ENCODE data around the gene TRIM13. TPM values are rescaled to one million over a fixed set of nuclear protein-coding genes. Genes with fewer than 3 reads are reported as not detected.

Gene TRIM13
- total RNA-seq, 5 donors from 2014 or later (not counting 1 experiment from before 2014, with no cell fraction given) = 20.5 to 27.8 (median 23.4) TPM

DNA sequence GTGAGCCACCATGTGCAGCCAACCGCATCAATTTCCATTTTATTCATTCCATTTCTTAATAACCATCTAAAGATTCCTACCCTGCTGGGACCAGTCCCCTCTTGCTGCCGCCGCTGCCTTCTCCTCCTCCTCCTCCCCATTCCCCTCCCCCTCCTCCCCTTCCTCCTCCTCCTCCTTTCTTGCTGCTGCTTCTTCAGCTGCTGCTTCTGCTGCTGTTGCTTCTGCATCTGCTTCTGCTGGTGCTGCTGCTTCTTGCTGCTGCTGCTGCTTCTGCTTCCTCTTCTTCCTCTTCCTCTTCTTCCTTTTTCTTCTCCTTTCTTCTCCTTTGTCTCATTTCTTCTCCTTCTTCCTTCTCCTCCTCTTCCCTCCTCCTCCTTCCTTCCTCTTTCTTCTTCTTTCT, 40.7 kb upstream of the TRIM13 start:
- DNase-seq (no peak), ATAC-seq (replicated peaks in 1 of 4) (no peak)
- Mint-ChIP-seq H3K27me3 (peaks cover 8 to 10% of the 10 kb centered on the region in 2 donors), H3K9me3 (peaks cover 0 to 4% (median 4%) of the 10 kb centered on the region in 3 donors), H3K27ac (no peak overlapping the region), H3K4me1 (no peaks in the 10 kb centered on the region), H3K36me3 (peaks cover 14% of the 10 kb centered on the region), H3K4me3 (no peak overlapping the region)
- ChIA-PET CTCF (no interaction called here), POLR2A (no interaction called here)
- H3K4me3 ChIP-seq (ENCODE audit: control insufficient read depth in 1 of 2, extremely low read depth in 1 of 2, low read length in 1 of 2) = no peak overlapping the region
- peaks cover 2% of the 10 kb centered on the region for H3K9me3 ChIP-seq
- H3K27ac ChIP-seq (ENCODE audit: low read length) = no peak overlapping the region
- H3K36me3 ChIP-seq (ENCODE audit: control insufficient read depth in 2 of 2, extremely low read depth in 1 of 2, insufficient read depth in 1 of 2, low read length in 1 of 2) = no peaks in the 10 kb centered on the region
- H3K27me3 ChIP-seq (replicated peaks in 1 of 2; ENCODE audit: control insufficient read depth in 2 of 2, extremely low read depth in 1 of 2, insufficient read depth in 2 of 2, low read length in 1 of 2) = no peaks in the 10 kb centered on the region
- WGBS (ENCODE audit: insufficient coverage) = 100% methylated on average over 3 of the region's 3 CpGs
- H3K4me1 ChIP-seq (ENCODE audit: control insufficient read depth in 1 of 2, extremely low read depth in 1 of 2, insufficient read depth in 2 of 2, low read length in 2 of 2) = no peaks in the 10 kb centered on the region

DNA sequence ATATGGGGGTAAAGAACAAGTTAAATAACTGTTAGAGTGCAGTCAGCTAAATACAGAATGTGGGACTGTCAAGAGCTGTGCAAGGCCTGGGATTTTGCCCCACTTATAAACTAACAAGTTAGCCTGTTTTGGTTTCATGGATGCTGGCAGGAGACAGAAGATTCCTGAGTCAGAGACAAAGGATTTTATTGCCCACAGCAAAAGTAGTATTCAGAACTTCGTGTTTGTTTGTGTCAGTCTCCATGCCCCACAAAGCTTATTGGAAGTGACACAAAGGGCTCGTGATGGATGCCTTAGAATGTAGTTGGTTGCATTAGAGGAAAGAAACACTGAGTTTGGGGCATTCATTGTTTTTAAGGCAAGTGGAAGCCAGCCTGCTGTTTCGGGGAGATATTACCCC, 38.5 kb upstream of the TRIM13 start:
- Mint-ChIP-seq H3K27me3 (peaks cover 7 to 8% of the 10 kb centered on the region in 2 donors), H3K27ac (no peak overlapping the region), H3K36me3 (peaks cover 21% of the 10 kb centered on the region), H3K4me1 (no peaks in the 10 kb centered on the region), H3K4me3 (no peak overlapping the region), H3K9me3 (peaks cover 0 to 13% (median 12%) of the 10 kb centered on the region in 3 donors)
- ATAC-seq (replicated peaks in 1 of 4) = no peak
- Histone ChIP-seq H3K4me3 (ENCODE audit: control insufficient read depth in 1 of 2, extremely low read depth in 1 of 2, low read length in 1 of 2) (no peak overlapping the region), H3K27ac (ENCODE audit: low read length) (no peak overlapping the region), H3K4me1 (ENCODE audit: control insufficient read depth in 1 of 2, extremely low read depth in 1 of 2, insufficient read depth in 2 of 2, low read length in 2 of 2) (no peaks in the 10 kb centered on the region), H3K27me3 (replicated peaks in 1 of 2; ENCODE audit: control insufficient read depth in 2 of 2, extremely low read depth in 1 of 2, insufficient read depth in 2 of 2, low read length in 1 of 2) (no peaks in the 10 kb centered on the region), H3K9me3 (peaks cover 2% of the 10 kb centered on the region), H3K36me3 (ENCODE audit: control insufficient read depth in 2 of 2, extremely low read depth in 1 of 2, insufficient read depth in 1 of 2, low read length in 1 of 2) (no peaks in the 10 kb centered on the region)
- DNase-seq = no peak
- ChIA-PET CTCF (no interaction called here), POLR2A (no interaction called here)
- 100% methylated on average over 1 of the region's 3 CpGs for WGBS (ENCODE audit: insufficient coverage)

DNA sequence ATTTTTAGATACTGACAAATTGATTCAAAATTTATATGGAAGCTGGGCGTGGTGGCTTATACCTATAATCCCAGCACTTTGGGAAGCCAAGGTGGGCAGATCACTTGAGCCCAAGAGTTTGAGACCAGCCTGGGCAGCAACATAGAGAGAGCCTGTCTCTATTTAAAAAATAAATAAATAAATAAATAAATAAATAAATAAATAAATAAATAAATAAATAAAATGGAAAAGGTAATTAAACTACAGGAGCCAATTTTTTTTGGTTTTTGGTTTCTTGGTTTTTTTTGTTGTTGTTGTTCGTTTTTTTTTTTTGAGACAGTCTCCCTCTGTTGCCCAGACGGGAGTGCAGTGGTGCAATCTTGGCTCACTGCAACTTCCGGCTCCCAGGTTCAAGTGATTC, 29.4 kb upstream of the TRIM13 start:
- ATAC-seq (replicated peaks in 1 of 4) (no peak), DNase-seq (no peak)
- Mint-ChIP-seq H3K4me1 (no peaks in the 10 kb centered on the region), H3K9me3 (peaks cover 11 to 32% (median 22%) of the 10 kb centered on the region in 3 donors), H3K36me3 (peaks cover 25% of the 10 kb centered on the region), H3K4me3 (no peak overlapping the region), H3K27ac (no peak overlapping the region), H3K27me3 (no peaks in the 10 kb centered on the region)
- POLR2A ChIA-PET = interaction anchor here in 1 of 2 donors (0.6 kb wide), 1 partner anchor 1992 kb away, joined by 6 read pairs; no protein-coding TSS in a partner anchor
- no peaks in the 10 kb centered on the region for H3K27me3 ChIP-seq (replicated peaks in 1 of 2; ENCODE audit: control insufficient read depth in 2 of 2, extremely low read depth in 1 of 2, insufficient read depth in 2 of 2, low read length in 1 of 2)
- WGBS (ENCODE audit: insufficient coverage) = 100% methylated on average over 1 of the region's 4 CpGs
- no peaks in the 10 kb centered on the region for H3K36me3 ChIP-seq (ENCODE audit: control insufficient read depth in 2 of 2, extremely low read depth in 1 of 2, insufficient read depth in 1 of 2, low read length in 1 of 2)
- H3K4me1 ChIP-seq (ENCODE audit: control insufficient read depth in 1 of 2, extremely low read depth in 1 of 2, insufficient read depth in 2 of 2, low read length in 2 of 2) = no peaks in the 10 kb centered on the region
- no peak overlapping the region for H3K4me3 ChIP-seq (ENCODE audit: control insufficient read depth in 1 of 2, extremely low read depth in 1 of 2, low read length in 1 of 2)
- no peaks in the 10 kb centered on the region for H3K9me3 ChIP-seq
- no peak overlapping the region for H3K27ac ChIP-seq (ENCODE audit: low read length)
- CTCF ChIA-PET = no interaction called here

DNA sequence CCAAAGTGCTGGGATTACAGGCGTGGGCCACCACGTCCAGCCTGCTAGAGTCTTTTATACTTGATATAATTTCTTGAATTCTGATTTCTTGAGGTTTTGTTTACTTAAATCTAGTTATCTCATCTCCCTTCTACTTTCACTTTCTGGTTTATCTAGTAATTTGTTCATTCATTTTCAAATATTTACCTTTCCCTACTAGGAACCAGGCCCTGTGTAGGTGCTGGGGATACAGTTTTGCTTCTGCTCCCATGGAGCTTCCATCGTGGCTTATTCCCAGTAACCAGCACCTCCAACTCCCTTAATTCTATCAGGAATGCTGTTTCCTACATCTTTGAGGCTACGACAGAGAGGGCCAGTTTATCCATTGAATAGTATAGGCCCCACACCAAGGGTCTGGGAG, 24.1 kb upstream of the TRIM13 start:
- ChIA-PET POLR2A (no interaction called here), CTCF (interaction anchor here (0.6 to 1.5 kb wide), 6 partner anchors 36 to 1650 kb away, joined by 3 to 5 read pairs (median 4); partner anchors contain the start of gene SPRYD7 (in 1 of the 2))
- no CpG with 5 or more reads among the region's 4 CpGs for WGBS (ENCODE audit: insufficient coverage)
- Histone ChIP-seq H3K4me1 (ENCODE audit: control insufficient read depth in 1 of 2, extremely low read depth in 1 of 2, insufficient read depth in 2 of 2, low read length in 2 of 2) (peaks cover 0 to 2% of the 10 kb centered on the region in 2 experiments), H3K9me3 (no peaks in the 10 kb centered on the region), H3K27me3 (replicated peaks in 1 of 2; ENCODE audit: control insufficient read depth in 2 of 2, extremely low read depth in 1 of 2, insufficient read depth in 2 of 2, low read length in 1 of 2) (no peaks in the 10 kb centered on the region), H3K27ac (ENCODE audit: low read length) (no peak overlapping the region), H3K36me3 (ENCODE audit: control insufficient read depth in 2 of 2, extremely low read depth in 1 of 2, insufficient read depth in 1 of 2, low read length in 1 of 2) (no peaks in the 10 kb centered on the region), H3K4me3 (ENCODE audit: control insufficient read depth in 1 of 2, extremely low read depth in 1 of 2, low read length in 1 of 2) (no peak overlapping the region)
- Mint-ChIP-seq H3K4me1 (peaks cover 0 to 2% (median 2%) of the 10 kb centered on the region in 3 donors), H3K27ac (no peak overlapping the region), H3K27me3 (no peaks in the 10 kb centered on the region), H3K36me3 (peaks cover 3% of the 10 kb centered on the region), H3K9me3 (no peaks in the 10 kb centered on the region), H3K4me3 (no peak overlapping the region)
- DNase-seq = no peak
- no peak for ATAC-seq (replicated peaks in 1 of 4)

DNA sequence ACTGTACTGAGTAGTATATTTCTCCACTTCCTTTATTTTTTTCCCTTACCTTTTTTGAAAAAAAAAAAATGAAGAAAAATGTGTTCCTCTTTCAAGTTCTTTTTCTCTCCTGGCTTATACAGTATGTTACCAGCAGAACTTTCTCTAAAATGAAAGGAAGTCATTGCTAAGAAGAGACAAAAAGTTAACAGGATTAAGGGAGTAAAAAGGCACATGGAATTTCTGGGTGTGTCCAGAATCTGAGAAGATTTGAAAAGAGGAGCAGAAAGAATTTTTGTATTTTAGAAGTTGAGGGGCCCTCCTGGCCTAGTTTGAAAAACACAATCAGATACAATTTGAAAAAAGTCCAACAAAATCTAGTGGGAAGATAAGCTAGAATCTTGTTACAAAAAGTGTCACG, 21.0 kb upstream of the TRIM13 start:
- no peak overlapping the region for H3K4me3 ChIP-seq (ENCODE audit: control insufficient read depth in 1 of 2, extremely low read depth in 1 of 2, low read length in 1 of 2)
- H3K36me3 ChIP-seq (ENCODE audit: control insufficient read depth in 2 of 2, extremely low read depth in 1 of 2, insufficient read depth in 1 of 2, low read length in 1 of 2) = no peaks in the 10 kb centered on the region
- no peaks in the 10 kb centered on the region for H3K36me3 Mint-ChIP-seq
- H3K27ac ChIP-seq (ENCODE audit: low read length) = no peak overlapping the region
- no peak for ATAC-seq (replicated peaks in 1 of 4)
- peaks cover 0 to 2% (median 2%) of the 10 kb centered on the region in 3 donors for H3K4me1 Mint-ChIP-seq
- no peaks in the 10 kb centered on the region for H3K9me3 Mint-ChIP-seq
- no peaks in the 10 kb centered on the region for H3K27me3 Mint-ChIP-seq
- CTCF ChIA-PET = interaction anchor here (0.6 to 3.5 kb wide), 21 partner anchors 16 to 1097 kb away, joined by 3 to 52 read pairs (median 6); partner anchors contain the start of gene TRIM13 (in 1 of the 2)
- POLR2A ChIA-PET = no interaction called here
- H3K4me1 ChIP-seq (ENCODE audit: control insufficient read depth in 1 of 2, extremely low read depth in 1 of 2, insufficient read depth in 2 of 2, low read length in 2 of 2) = peaks cover 0 to 2% of the 10 kb centered on the region in 2 experiments
- H3K27ac Mint-ChIP-seq = no peak overlapping the region
- no peaks in the 10 kb centered on the region for H3K9me3 ChIP-seq
- WGBS (ENCODE audit: insufficient coverage) = no CpG with 5 or more reads among the region's 1 CpG
- DNase-seq = no peak
- no peaks in the 10 kb centered on the region for H3K27me3 ChIP-seq (replicated peaks in 1 of 2; ENCODE audit: control insufficient read depth in 2 of 2, extremely low read depth in 1 of 2, insufficient read depth in 2 of 2, low read length in 1 of 2)
- H3K4me3 Mint-ChIP-seq = no peak overlapping the region

DNA sequence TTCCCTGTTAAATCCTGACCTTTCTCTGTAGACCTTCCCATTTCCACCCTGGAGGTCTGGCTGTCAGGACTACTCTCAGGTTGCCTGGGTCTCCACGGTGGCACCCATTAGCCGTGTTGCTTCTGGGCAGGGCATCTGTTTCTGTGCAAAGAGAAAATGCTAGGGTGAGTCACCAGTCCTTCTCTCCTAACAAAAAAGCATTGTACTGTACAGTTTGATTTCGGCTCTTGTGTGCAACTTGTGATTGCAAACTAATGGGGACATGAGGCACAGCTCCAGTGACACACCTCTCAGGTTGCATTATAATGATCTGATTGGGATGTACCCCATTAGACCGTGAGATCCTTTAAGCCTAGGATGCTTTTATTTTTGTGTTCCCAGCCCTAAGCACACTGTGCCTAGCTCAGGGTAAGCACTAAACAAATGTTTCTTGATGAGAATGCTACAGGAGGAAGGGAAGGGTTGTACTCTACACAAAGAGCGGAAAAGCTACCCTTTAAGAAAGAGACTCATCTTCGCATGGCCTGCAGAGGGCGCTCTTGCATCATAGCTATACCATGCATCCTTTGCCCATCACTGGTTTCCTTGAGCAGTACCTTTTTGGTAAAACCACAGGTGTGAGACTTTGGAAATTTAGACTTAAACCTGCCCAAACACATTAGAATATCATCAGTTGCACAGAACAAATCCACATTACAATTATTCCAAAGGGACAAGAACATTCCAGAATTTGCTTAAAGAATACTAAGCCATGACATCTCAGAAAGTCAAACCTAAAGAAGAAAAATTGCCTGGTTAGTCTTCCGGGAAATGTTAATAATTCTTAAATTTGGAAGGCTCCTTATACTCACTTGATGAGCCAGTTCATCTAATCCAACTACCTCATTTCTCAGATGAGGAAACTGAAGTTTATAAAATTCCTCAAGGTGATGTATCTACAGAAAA, 20.3 kb upstream of the TRIM13 start:
- Histone ChIP-seq H3K27me3 (replicated peaks in 1 of 2; ENCODE audit: control insufficient read depth in 2 of 2, extremely low read depth in 1 of 2, insufficient read depth in 2 of 2, low read length in 1 of 2) (no peaks in the 10 kb centered on the region), H3K27ac (ENCODE audit: low read length) (no peak overlapping the region), H3K9me3 (no peaks in the 10 kb centered on the region), H3K36me3 (ENCODE audit: control insufficient read depth in 2 of 2, extremely low read depth in 1 of 2, insufficient read depth in 1 of 2, low read length in 1 of 2) (no peaks in the 10 kb centered on the region), H3K4me3 (ENCODE audit: control insufficient read depth in 1 of 2, extremely low read depth in 1 of 2, low read length in 1 of 2) (no peak overlapping the region), H3K4me1 (ENCODE audit: control insufficient read depth in 1 of 2, extremely low read depth in 1 of 2, insufficient read depth in 2 of 2, low read length in 2 of 2) (peaks cover 0 to 2% of the 10 kb centered on the region in 2 experiments)
- WGBS (ENCODE audit: insufficient coverage) = 20% methylated on average over 2 of the region's 8 CpGs
- H3K4me1 Mint-ChIP-seq = peaks cover 0 to 2% (median 2%) of the 10 kb centered on the region in 3 donors
- ATAC-seq (replicated peaks in 1 of 4) (peak; percentile 75 to 84 (median 81)), DNase-seq (peak; percentile 39 to 92 (median 71))
- H3K4me3 Mint-ChIP-seq = no peak overlapping the region
- ChIA-PET CTCF (interaction anchor here (0.5 to 3.5 kb wide), 30 partner anchors 21 to 1991 kb away, joined by 3 to 52 read pairs (median 4); partner anchors contain the start of gene TRIM13 (in 1 of the 2)), POLR2A (no interaction called here)
- no peaks in the 10 kb centered on the region for H3K9me3 Mint-ChIP-seq
- H3K27ac Mint-ChIP-seq = no peak overlapping the region
- H3K36me3 Mint-ChIP-seq = peaks cover 2% of the 10 kb centered on the region
- no peaks in the 10 kb centered on the region for H3K27me3 Mint-ChIP-seq
